ENCODE results near the gene CAB39L.

GRCh38 chr13:49441312-49441711, 2.6 kb downstream of the CAB39L start:
- TF ChIP-seq POLR2AphosphoS5 (IDR thresholded peaks at IDR 0.05; ENCODE audit: low read depth, low read length): no peak
- no peak for TF ChIP-seq POLR2A (IDR thresholded peaks at IDR 0.05; ENCODE audit: low read depth, low read length)
- TF ChIP-seq SPI1 (IDR thresholded peaks at IDR 0.05; ENCODE audit: low read depth, low read length): no peak
- no peak for TF ChIP-seq TAF1 (IDR thresholded peaks at IDR 0.05; ENCODE audit: low read depth, low read length)
